ENCODE data around the gene CRTC1. TPM values are rescaled to one million over a fixed set of nuclear protein-coding genes. Genes with fewer than 3 reads are reported as not detected.
A peak's percentile ranks its signal among the peaks of the same experiment; 100 is the strongest.

CRTC1 gene
- total and polyA plus RNA-seq, 4 experiments from 2014 or later: 1.7 to 20.8 (median 19.6) TPM; not detected in 1

DNA sequence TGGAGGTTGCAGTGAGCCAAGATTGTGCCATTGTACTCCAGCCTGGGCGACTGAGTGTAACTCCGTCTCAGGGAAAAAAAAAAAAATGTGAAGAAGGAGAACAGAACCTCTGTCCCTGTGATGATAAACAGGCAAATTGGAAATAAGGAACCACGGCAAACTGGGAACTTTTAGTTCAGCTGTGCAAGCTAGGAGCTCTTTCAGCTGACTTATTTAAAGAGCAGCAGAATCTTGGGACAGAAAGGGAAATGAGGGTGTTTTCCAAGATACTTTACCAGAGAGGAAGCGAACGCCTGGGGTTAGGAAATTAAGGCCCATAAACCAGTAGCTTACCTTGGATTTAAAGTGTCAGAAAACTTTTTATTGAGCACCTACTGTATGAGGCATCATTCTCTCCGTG is 145.3 kb downstream of the CRTC1 start:
- H3K27ac ChIP-seq (ENCODE audit: low read depth, low read length): no peak overlapping the region
- H3K36me3 Mint-ChIP-seq: peaks cover 7% of the 10 kb centered on the region in 2 donors
- H3K4me1 Mint-ChIP-seq: peaks cover 6 to 18% (median 9%) of the 10 kb centered on the region in 4 donors
- peaks cover 3% of the 10 kb centered on the region for H3K36me3 ChIP-seq (ENCODE audit: insufficient read depth, low read length)
- intact Hi-C loops (cut with micrococcal nuclease): no loop called here
- no peaks in the 10 kb centered on the region for H3K27me3 ChIP-seq (ENCODE audit: insufficient read depth, low read length)
- H3K9me3 Mint-ChIP-seq: peaks cover 0 to 12% (median 4%) of the 10 kb centered on the region in 8 donors
- H3K27me3 Mint-ChIP-seq: peaks cover 2 to 5% of the 10 kb centered on the region in 2 donors
- no peak overlapping the region for H3K4me3 ChIP-seq (ENCODE audit: low read length in 2 of 2)
- H3K4me1 ChIP-seq (ENCODE audit: insufficient read depth, low read length): peaks cover 8% of the 10 kb centered on the region
- POLR2A ChIA-PET (ENCODE audit: partially characterized antibody): no interaction called here
- H3K27ac Mint-ChIP-seq: no peak overlapping the region
- CTCF ChIA-PET (ENCODE audit: partially characterized antibody): interaction anchor here (0.7 to 2.1 kb wide), 3 partner anchors 15 to 236 kb away, joined by 3 to 11 read pairs (median 3); no protein-coding TSS in a partner anchor
- no peak overlapping the region for H3K4me3 Mint-ChIP-seq
- H3K9me3 ChIP-seq (ENCODE audit: control insufficient read depth in 1 of 2, low read length in 2 of 2): no peaks in the 10 kb centered on the region
- no peak for DNase-seq

DNA sequence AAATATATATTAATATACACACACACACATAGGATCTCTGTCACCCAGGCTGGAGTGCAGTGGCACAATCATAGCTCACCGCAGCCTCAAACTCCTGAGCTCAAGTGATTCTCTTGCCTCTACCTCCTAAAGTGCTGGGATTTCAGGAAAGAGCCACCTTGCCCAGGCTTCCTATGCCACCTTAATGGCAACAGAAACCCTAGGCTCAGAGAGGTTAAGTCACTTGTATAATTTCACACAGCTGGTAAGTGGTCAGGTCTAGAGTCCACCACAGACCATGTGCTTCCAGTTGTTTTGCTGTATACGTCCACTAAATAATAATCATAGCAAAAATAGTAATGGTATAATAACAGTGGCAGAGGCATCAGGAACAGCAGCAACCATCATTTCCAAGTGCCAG is 147.0 kb downstream of the CRTC1 start:
- intact Hi-C loops (cut with micrococcal nuclease): no loop called here
- H3K9me3 ChIP-seq (ENCODE audit: control insufficient read depth in 1 of 2, low read length in 2 of 2): no peaks in the 10 kb centered on the region
- no peak for DNase-seq
- peaks cover 11% of the 10 kb centered on the region for H3K36me3 ChIP-seq (ENCODE audit: insufficient read depth, low read length)
- Mint-ChIP-seq H3K9me3 (peaks cover 0 to 12% (median 4%) of the 10 kb centered on the region in 8 donors), H3K4me3 (peak overlapping the region in 7 of 8 donors; percentile 29 to 80 (median 64)), H3K27me3 (peaks cover 2 to 5% of the 10 kb centered on the region in 2 donors), H3K4me1 (peaks cover 19 to 35% (median 25%) of the 10 kb centered on the region in 4 donors), H3K36me3 (peaks cover 21 to 24% of the 10 kb centered on the region in 2 donors), H3K27ac (peak overlapping the region in 2 of 7 donors; percentile 17 to 68)
- CTCF ChIA-PET (ENCODE audit: partially characterized antibody): interaction anchor here (0.8 to 2.2 kb wide), 3 partner anchors 17 to 242 kb away, joined by 3 to 11 read pairs (median 8); partner anchors contain the start of gene REX1BD
- no peak overlapping the region for H3K27ac ChIP-seq (ENCODE audit: low read depth, low read length)
- no peak overlapping the region for H3K4me3 ChIP-seq (ENCODE audit: low read length in 2 of 2)
- H3K27me3 ChIP-seq (ENCODE audit: insufficient read depth, low read length): no peaks in the 10 kb centered on the region
- H3K4me1 ChIP-seq (ENCODE audit: insufficient read depth, low read length): peaks cover 25% of the 10 kb centered on the region
- POLR2A ChIA-PET (ENCODE audit: partially characterized antibody): interaction anchor here (1.8 to 2.8 kb wide), 2 partner anchors 131 to 390 kb away, joined by 7 to 8 read pairs; no protein-coding TSS in a partner anchor

DNA sequence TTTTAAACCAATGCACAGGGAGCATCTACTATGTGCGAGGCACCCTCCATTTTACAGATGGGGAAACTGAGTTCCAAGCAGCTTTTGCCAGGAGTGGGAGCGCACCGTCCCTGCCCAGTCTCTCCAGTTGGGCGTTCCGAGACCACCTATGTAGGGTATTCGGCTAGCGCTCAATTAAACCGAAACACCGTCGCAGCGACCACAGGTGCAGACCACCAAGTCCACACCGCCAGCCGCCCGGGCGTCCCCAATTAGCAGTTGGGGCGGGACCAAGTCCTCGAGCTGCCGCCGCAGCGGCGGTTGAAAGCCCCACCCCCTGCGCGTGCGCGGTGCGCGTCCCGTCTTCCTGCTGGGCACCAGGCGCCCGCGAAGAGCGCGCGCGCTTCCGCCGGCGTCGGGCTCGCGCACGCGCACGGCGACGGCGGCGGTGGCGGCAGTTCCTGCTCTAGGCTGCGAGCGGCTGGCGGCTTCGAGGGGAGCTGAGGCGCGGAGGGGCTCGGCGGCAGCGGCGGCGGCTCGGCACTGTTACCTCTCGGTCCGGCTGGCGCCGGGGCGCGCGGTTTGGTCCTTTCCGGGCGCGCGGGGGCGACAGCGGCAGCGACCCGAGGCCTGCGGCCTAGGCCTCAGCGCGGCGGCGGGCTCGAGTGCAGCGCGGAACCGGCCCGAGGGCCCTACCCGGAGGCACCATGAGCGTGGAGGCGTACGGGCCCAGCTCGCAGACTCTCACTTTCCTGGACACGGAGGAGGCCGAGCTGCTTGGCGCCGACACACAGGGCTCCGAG is 148.2 kb downstream of the CRTC1 start, which contains the start of gene UPF1:
UPF1 (plus strand) TSS at position 436 of the 782 bp plus-strand sequence; CDS start at position 687, 251 bp downstream.
- intact Hi-C loops (cut with micrococcal nuclease): loop anchor here (1.0 kb wide), 2 partner anchors 148 to 195 kb away; partner anchors contain the start of gene CRTC1
- POLR2A ChIA-PET (ENCODE audit: partially characterized antibody): interaction anchor here (0.5 to 2.8 kb wide), 31 partner anchors 9 to 550 kb away, joined by 3 to 19 read pairs (median 4); partner anchors contain the start of genes COPE, CRTC1, DDX49 and JUND
- CTCF ChIA-PET (ENCODE audit: partially characterized antibody): interaction anchor here (0.8 to 2.4 kb wide), 5 partner anchors 12 to 288 kb away, joined by 3 to 12 read pairs (median 5); partner anchors contain the start of genes FKBP8 and REX1BD
- H3K27ac Mint-ChIP-seq: peak within 1 kb of the TSS; percentile 89 to 96 (median 93)
- H3K4me1 Mint-ChIP-seq: peaks cover 29 to 47% (median 36%) of the 10 kb centered on the region in 4 donors
- Histone ChIP-seq H3K27ac (ENCODE audit: low read depth, low read length) (peak within 1 kb of the TSS; percentile 75), H3K36me3 (ENCODE audit: insufficient read depth, low read length) (peaks cover 11% of the 10 kb centered on the region), H3K9me3 (ENCODE audit: control insufficient read depth in 1 of 2, low read length in 2 of 2) (no peaks in the 10 kb centered on the region), H3K4me1 (ENCODE audit: insufficient read depth, low read length) (peaks cover 36% of the 10 kb centered on the region), H3K4me3 (ENCODE audit: low read length in 2 of 2) (peak within 1 kb of the TSS; percentile 64 to 85), H3K27me3 (ENCODE audit: insufficient read depth, low read length) (no peaks in the 10 kb centered on the region)
- DNase-seq: peak; percentile 94 to 97 (median 95)
- peaks cover 2 to 5% of the 10 kb centered on the region in 2 donors for H3K27me3 Mint-ChIP-seq
- H3K36me3 Mint-ChIP-seq: peaks cover 30 to 33% of the 10 kb centered on the region in 2 donors
- peak within 1 kb of the TSS; percentile 90 to 99 (median 95) for H3K4me3 Mint-ChIP-seq
- peaks cover 0 to 9% (median 4%) of the 10 kb centered on the region in 8 donors for H3K9me3 Mint-ChIP-seq

Other genes with a start within 250 kb of the CRTC1 start
- gene ISYNA1, start 245.5 kb upstream of the CRTC1 start, total RNA-seq: 10 to 100 TPM; 37.1 to 43.2 TPM
- 10 to 100 TPM; 27.5 to 36.3 TPM for gene ISYNA1, start 245.5 kb upstream of the CRTC1 start, polyA plus RNA-seq
- gene ELL, start 161.6 kb upstream of the CRTC1 start, total RNA-seq: 10 to 100 TPM; 34.9 to 35.9 TPM
- 10 to 100 TPM in 1 of 2 donors, 1 to 10 TPM in 1; 6.5 to 16.7 TPM for gene ELL, start 161.6 kb upstream of the CRTC1 start, polyA plus RNA-seq
- 100 to 1,000 TPM; 231 to 249 TPM for gene FKBP8, start 140.1 kb upstream of the CRTC1 start, total RNA-seq
- 100 to 1,000 TPM in 1 of 2 donors, 10 to 100 TPM in 1; 82.4 to 130 TPM for gene FKBP8, start 140.1 kb upstream of the CRTC1 start, polyA plus RNA-seq
- 10 to 100 TPM; 95.3 to 95.6 TPM for gene KXD1, start 125.8 kb upstream of the CRTC1 start, total RNA-seq
- gene KXD1, start 125.8 kb upstream of the CRTC1 start, polyA plus RNA-seq: 10 to 100 TPM; 88.8 to 94.3 TPM
- 1,000 to 10,000 TPM; 1,962 to 1,978 TPM for gene UBA52, start 111.8 kb upstream of the CRTC1 start, total RNA-seq
- gene UBA52, start 111.8 kb upstream of the CRTC1 start, polyA plus RNA-seq: 1,000 to 10,000 TPM; 1,135 to 1,692 TPM
- gene REX1BD, start 94.9 kb upstream of the CRTC1 start, total RNA-seq: 100 to 1,000 TPM; 150 to 154 TPM
- gene REX1BD, start 94.9 kb upstream of the CRTC1 start, polyA plus RNA-seq: 100 to 1,000 TPM; 148 to 156 TPM
- gene CRLF1, start 76.9 kb upstream of the CRTC1 start, total RNA-seq: not detected
- under 1 TPM in 1 of 2 donors, not detected in 1; 0.70 TPM for gene CRLF1, start 76.9 kb upstream of the CRTC1 start, polyA plus RNA-seq
- not detected for gene TMEM59L, start 70.8 kb upstream of the CRTC1 start, total RNA-seq
- gene TMEM59L, start 70.8 kb upstream of the CRTC1 start, polyA plus RNA-seq: not detected
- 10 to 100 TPM; 13.4 to 14.8 TPM for gene KLHL26, start 46.7 kb upstream of the CRTC1 start, total RNA-seq
- 1 to 10 TPM; 4.4 to 7.8 TPM for gene KLHL26, start 46.7 kb upstream of the CRTC1 start, polyA plus RNA-seq
- not detected for gene COMP, start 107.6 kb downstream of the CRTC1 start, total RNA-seq
- not detected for gene COMP, start 107.6 kb downstream of the CRTC1 start, polyA plus RNA-seq
- 100 to 1,000 TPM; 127 to 130 TPM for gene UPF1, start 148.3 kb downstream of the CRTC1 start, total RNA-seq
- gene UPF1, start 148.3 kb downstream of the CRTC1 start, polyA plus RNA-seq: 10 to 100 TPM in 1 of 2 donors, 1 to 10 TPM in 1; 2.6 to 21.9 TPM
- gene CERS1, start 212.5 kb downstream of the CRTC1 start, total RNA-seq: not detected
- gene CERS1, start 212.5 kb downstream of the CRTC1 start, polyA plus RNA-seq: not detected
- 100 to 1,000 TPM; 165 to 170 TPM for gene COPE, start 235.7 kb downstream of the CRTC1 start, total RNA-seq
- 100 to 1,000 TPM; 273 to 276 TPM for gene COPE, start 235.7 kb downstream of the CRTC1 start, polyA plus RNA-seq
- gene DDX49, start 236.0 kb downstream of the CRTC1 start, total RNA-seq: 10 to 100 TPM; 40.9 to 43.6 TPM
- 10 to 100 TPM; 20.7 to 32.1 TPM for gene DDX49, start 236.0 kb downstream of the CRTC1 start, polyA plus RNA-seq